ENCODE measurements around the gene CLDN34.

Gene CLDN34

GRCh38 chrX:9992724-9993123 is 25.6 kb downstream of the CLDN34 start:
- Histone ChIP-seq H3K4me2 (ENCODE audit: insufficient read depth, low read length, poor library complexity, severe bottlenecking) (no peak overlapping the region), H3K9me3 (replicated peaks in 1 of 2; ENCODE audit: control insufficient read depth in 2 of 2, insufficient read depth in 1 of 2, low read depth in 1 of 2, low read length in 2 of 2) (peaks cover 0 to 4% of the 10 kb centered on the region in 2 donors), H3K9ac (ENCODE audit: low read depth, low read length, poor library complexity) (no peak overlapping the region), H3K27ac (replicated peaks; ENCODE audit: low read length) (no peak overlapping the region), H2BK15ac (ENCODE audit: low read length) (no peak overlapping the region), H3K27me3 (ENCODE audit: control insufficient read depth in 3 of 3, insufficient read depth in 3 of 3, low read depth in 1 of 3, low read length in 3 of 3) (no peaks in the 10 kb centered on the region), H2BK12ac (ENCODE audit: low read length) (no peak overlapping the region), H3K18ac (ENCODE audit: low read length) (no peak overlapping the region), H2AK5ac (ENCODE audit: low read depth, low read length) (no peak overlapping the region), H3K4me3 (ENCODE audit: low read length in 2 of 2) (no peak overlapping the region), H3K36me3 (replicated peaks in 1 of 2; ENCODE audit: control insufficient read depth in 2 of 2, insufficient read depth in 2 of 2, low read length in 2 of 2) (no peaks in the 10 kb centered on the region), H4K8ac (ENCODE audit: low read depth, low read length) (no peak overlapping the region), H3K4me1 (ENCODE audit: control insufficient read depth in 2 of 2, insufficient read depth in 1 of 2, low read depth in 1 of 2, low read length in 2 of 2) (no peaks in the 10 kb centered on the region), H4K91ac (ENCODE audit: low read depth, low read length, poor library complexity) (no peak overlapping the region), H3K23ac (ENCODE audit: low read depth, low read length, poor library complexity) (no peak overlapping the region), H3K79me1 (ENCODE audit: low read depth, low read length) (no peaks in the 10 kb centered on the region), H3K14ac (ENCODE audit: low read length) (no peak overlapping the region), H2BK120ac (ENCODE audit: low read depth, low read length) (no peak overlapping the region), H2AFZ (ENCODE audit: low read length) (no peak overlapping the region), H3K4ac (ENCODE audit: low read length) (no peak overlapping the region), H2BK5ac (ENCODE audit: low read length) (no peak overlapping the region)
- DNase-seq (ENCODE audit: low spot score), result no peak
- no CpG with 5 or more reads among the region's 18 CpGs for WGBS, 2 donors (ENCODE audit: extremely low coverage in 2 of 2, insufficient read length in 2 of 2, insufficient replicate concordance in 1 of 2)

GRCh38 chrX:9995855-9996339 is 28.7 kb downstream of the CLDN34 start:
- no peak overlapping the region for H4K91ac ChIP-seq (ENCODE audit: low read depth, low read length, poor library complexity)
- H4K8ac ChIP-seq (ENCODE audit: low read depth, low read length), result no peak overlapping the region
- no peak overlapping the region for H3K4me3 ChIP-seq (ENCODE audit: low read length in 2 of 2)
- no peaks in the 10 kb centered on the region for H3K36me3 ChIP-seq (replicated peaks in 1 of 2; ENCODE audit: control insufficient read depth in 2 of 2, insufficient read depth in 2 of 2, low read length in 2 of 2)
- H3K27me3 ChIP-seq (ENCODE audit: control insufficient read depth in 3 of 3, insufficient read depth in 3 of 3, low read depth in 1 of 3, low read length in 3 of 3), result no peaks in the 10 kb centered on the region
- H2BK15ac ChIP-seq (ENCODE audit: low read length), result no peak overlapping the region
- H2AFZ ChIP-seq (ENCODE audit: low read length), result no peak overlapping the region
- no peak overlapping the region for H3K27ac ChIP-seq (replicated peaks; ENCODE audit: low read length)
- no CpG with 5 or more reads among the region's 18 CpGs for WGBS, 2 donors (ENCODE audit: extremely low coverage in 2 of 2, insufficient read length in 2 of 2, insufficient replicate concordance in 1 of 2)
- peaks cover 0 to 4% of the 10 kb centered on the region in 2 donors for H3K9me3 ChIP-seq (replicated peaks in 1 of 2; ENCODE audit: control insufficient read depth in 2 of 2, insufficient read depth in 1 of 2, low read depth in 1 of 2, low read length in 2 of 2)
- no peak overlapping the region for H2BK5ac ChIP-seq (ENCODE audit: low read length)
- H2BK120ac ChIP-seq (ENCODE audit: low read depth, low read length), result no peak overlapping the region
- H2AK5ac ChIP-seq (ENCODE audit: low read depth, low read length), result no peak overlapping the region
- H3K4me1 ChIP-seq (ENCODE audit: control insufficient read depth in 2 of 2, insufficient read depth in 1 of 2, low read depth in 1 of 2, low read length in 2 of 2), result no peaks in the 10 kb centered on the region
- no peaks in the 10 kb centered on the region for H3K79me1 ChIP-seq (ENCODE audit: low read depth, low read length)
- no peak overlapping the region for H3K9ac ChIP-seq (ENCODE audit: low read depth, low read length, poor library complexity)
- H3K14ac ChIP-seq (ENCODE audit: low read length), result no peak overlapping the region
- H3K23ac ChIP-seq (ENCODE audit: low read depth, low read length, poor library complexity), result no peak overlapping the region
- H2BK12ac ChIP-seq (ENCODE audit: low read length), result no peak overlapping the region
- no peak for DNase-seq (ENCODE audit: low spot score)
- no peak overlapping the region for H3K4me2 ChIP-seq (ENCODE audit: insufficient read depth, low read length, poor library complexity, severe bottlenecking)
- no peak overlapping the region for H3K18ac ChIP-seq (ENCODE audit: low read length)
- no peak overlapping the region for H3K4ac ChIP-seq (ENCODE audit: low read length)

- H3K36me3 ChIP-seq (replicated peaks in 1 of 2; ENCODE audit: control insufficient read depth in 2 of 2, insufficient read depth in 2 of 2, low read length in 2 of 2), result no peaks in the 10 kb centered on the region
- H3K23ac ChIP-seq (ENCODE audit: low read depth, low read length, poor library complexity), result no peak overlapping the region
- no peak overlapping the region for H3K14ac ChIP-seq (ENCODE audit: low read length)
- H3K79me1 ChIP-seq (ENCODE audit: low read depth, low read length), result no peaks in the 10 kb centered on the region
- no peak overlapping the region for H3K9ac ChIP-seq (ENCODE audit: low read depth, low read length, poor library complexity)
- no peaks in the 10 kb centered on the region for H3K27me3 ChIP-seq (ENCODE audit: control insufficient read depth in 3 of 3, insufficient read depth in 3 of 3, low read depth in 1 of 3, low read length in 3 of 3)
- H2BK12ac ChIP-seq (ENCODE audit: low read length), result no peak overlapping the region
- no peak overlapping the region for H3K27ac ChIP-seq (replicated peaks; ENCODE audit: low read length)
- H2BK5ac ChIP-seq (ENCODE audit: low read length), result no peak overlapping the region
- no peak overlapping the region for H2AK5ac ChIP-seq (ENCODE audit: low read depth, low read length)
- H4K8ac ChIP-seq (ENCODE audit: low read depth, low read length), result no peak overlapping the region
- H3K4me2 ChIP-seq (ENCODE audit: insufficient read depth, low read length, poor library complexity, severe bottlenecking), result no peak overlapping the region
- H3K18ac ChIP-seq (ENCODE audit: low read length), result no peak overlapping the region
- no peak overlapping the region for H2BK15ac ChIP-seq (ENCODE audit: low read length)
- H3K4ac ChIP-seq (ENCODE audit: low read length), result no peak overlapping the region
- no peak overlapping the region for H4K91ac ChIP-seq (ENCODE audit: low read depth, low read length, poor library complexity)
- H3K4me3 ChIP-seq (ENCODE audit: low read length in 2 of 2), result no peak overlapping the region
- no CpG with 5 or more reads among the region's 9 CpGs for WGBS, 2 donors (ENCODE audit: extremely low coverage in 2 of 2, insufficient read length in 2 of 2, insufficient replicate concordance in 1 of 2)
- H2BK120ac ChIP-seq (ENCODE audit: low read depth, low read length), result no peak overlapping the region
- peaks cover 0 to 4% of the 10 kb centered on the region in 2 donors for H3K9me3 ChIP-seq (replicated peaks in 1 of 2; ENCODE audit: control insufficient read depth in 2 of 2, insufficient read depth in 1 of 2, low read depth in 1 of 2, low read length in 2 of 2)
- H3K4me1 ChIP-seq (ENCODE audit: control insufficient read depth in 2 of 2, insufficient read depth in 1 of 2, low read depth in 1 of 2, low read length in 2 of 2), result no peaks in the 10 kb centered on the region
- no peak overlapping the region for H2AFZ ChIP-seq (ENCODE audit: low read length)
- no peak for DNase-seq (ENCODE audit: low spot score)
Observed at GRCh38 chrX:9997041-9997440, 29.9 kb downstream of the CLDN34 start.

- H2BK15ac ChIP-seq (ENCODE audit: low read length), result no peak overlapping the region
- H3K23ac ChIP-seq (ENCODE audit: low read depth, low read length, poor library complexity), result no peak overlapping the region
- no peak overlapping the region for H3K9ac ChIP-seq (ENCODE audit: low read depth, low read length, poor library complexity)
- H3K4me1 ChIP-seq (ENCODE audit: control insufficient read depth in 2 of 2, insufficient read depth in 1 of 2, low read depth in 1 of 2, low read length in 2 of 2), result no peaks in the 10 kb centered on the region
- no peak overlapping the region for H2AK5ac ChIP-seq (ENCODE audit: low read depth, low read length)
- no peak overlapping the region for H2BK5ac ChIP-seq (ENCODE audit: low read length)
- no peak overlapping the region for H2BK12ac ChIP-seq (ENCODE audit: low read length)
- no peak overlapping the region for H3K4me2 ChIP-seq (ENCODE audit: insufficient read depth, low read length, poor library complexity, severe bottlenecking)
- no peak for DNase-seq (ENCODE audit: low spot score)
- H3K36me3 ChIP-seq (replicated peaks in 1 of 2; ENCODE audit: control insufficient read depth in 2 of 2, insufficient read depth in 2 of 2, low read length in 2 of 2), result no peaks in the 10 kb centered on the region
- no peak overlapping the region for H3K14ac ChIP-seq (ENCODE audit: low read length)
- no peak overlapping the region for H2AFZ ChIP-seq (ENCODE audit: low read length)
- no peak overlapping the region for H4K8ac ChIP-seq (ENCODE audit: low read depth, low read length)
- H3K4me3 ChIP-seq (ENCODE audit: low read length in 2 of 2), result no peak overlapping the region
- H3K18ac ChIP-seq (ENCODE audit: low read length), result no peak overlapping the region
- H3K9me3 ChIP-seq (replicated peaks in 1 of 2; ENCODE audit: control insufficient read depth in 2 of 2, insufficient read depth in 1 of 2, low read depth in 1 of 2, low read length in 2 of 2), result peaks cover 0 to 4% of the 10 kb centered on the region in 2 donors
- no peaks in the 10 kb centered on the region for H3K27me3 ChIP-seq (ENCODE audit: control insufficient read depth in 3 of 3, insufficient read depth in 3 of 3, low read depth in 1 of 3, low read length in 3 of 3)
- H3K4ac ChIP-seq (ENCODE audit: low read length), result no peak overlapping the region
- no CpG with 5 or more reads among the region's 8 CpGs for WGBS, 2 donors (ENCODE audit: extremely low coverage in 2 of 2, insufficient read length in 2 of 2, insufficient replicate concordance in 1 of 2)
- no peaks in the 10 kb centered on the region for H3K79me1 ChIP-seq (ENCODE audit: low read depth, low read length)
- H3K27ac ChIP-seq (replicated peaks; ENCODE audit: low read length), result no peak overlapping the region
- H4K91ac ChIP-seq (ENCODE audit: low read depth, low read length, poor library complexity), result no peak overlapping the region
- H2BK120ac ChIP-seq (ENCODE audit: low read depth, low read length), result no peak overlapping the region
Observed at GRCh38 chrX:9997524-9997923, 30.4 kb downstream of the CLDN34 start.

Data from neuronal stem cell (in vitro differentiated cells).